Right renal cortex interstitium (tissue), 3 donors: ENCODE data around the gene MGLL. TPM values are rescaled to one million over a fixed set of nuclear protein-coding genes. Genes with fewer than 3 reads are reported as not detected.
"Not testable (repeated sequence)": the region's sequence is repeated elsewhere in the genome, so short reads cannot be mapped to it uniquely, and the experiment has no call there.

ENCODE experiments used
- DNase-seq, 3 donors: peaks; one replicate each; pipeline ENCODE4 v3.0.0-alpha.2; 2013; ENCODE audit warnings: low read depth in 3 of 3, low spot score in 2 of 3
- polyA plus RNA-seq, 3 donors: library from polyadenylated mRNA; unstranded; fragments of 120-200 nt; gene quantifications; one replicate each; pipeline ENCODE4 v1.2.1, GENCODE V29; 2013; ENCODE audit not compliant: insufficient read length in 3 of 3

Gene MGLL
- polyA plus RNA-seq, 3 donors = 21.8 to 24.9 (median 23.0) TPM

- DNase-seq = no peak
These were observed 128.9 kb downstream of the MGLL start for GRCh38 chr3:127693336-127693843.

GRCh38 chr3:127692501-127693335 lies 129.6 kb downstream of the MGLL start:
- DNase-seq = no peak

- DNase-seq = no peak
These were observed 130.3 kb downstream of the MGLL start for GRCh38 chr3:127691974-127692373.

- no peak for DNase-seq
These were observed 130.8 kb downstream of the MGLL start for GRCh38 chr3:127691489-127691888.

GRCh38 chr3:127690823-127691452 lies 131.4 kb downstream of the MGLL start:
- DNase-seq = no peak

GRCh38 chr3:127690106-127690505 lies 132.2 kb downstream of the MGLL start:
- DNase-seq = no peak

GRCh38 chr3:127689266-127689860 lies 133.0 kb downstream of the MGLL start:
- no peak for DNase-seq

GRCh38 chr3:127688416-127689265 lies 133.7 kb downstream of the MGLL start:
- DNase-seq = no peak

GRCh38 chr3:127688022-127688415 lies 134.3 kb downstream of the MGLL start:
- no peak for DNase-seq

- DNase-seq = no peak
These were observed 135.0 kb downstream of the MGLL start for GRCh38 chr3:127687228-127687737.

- no peak for DNase-seq
These were observed 135.8 kb downstream of the MGLL start for GRCh38 chr3:127686512-127686894.

- no peak for DNase-seq
These were observed 136.4 kb downstream of the MGLL start for GRCh38 chr3:127685708-127686511.

- DNase-seq = no peak
These were observed 137.2 kb downstream of the MGLL start for GRCh38 chr3:127684871-127685707.

GRCh38 chr3:127682561-127682960 lies 139.8 kb downstream of the MGLL start:
- DNase-seq = no peak

GRCh38 chr3:127682175-127682554 lies 140.2 kb downstream of the MGLL start:
- DNase-seq = not testable (repeated sequence)

- DNase-seq = no peak
These were observed 141.5 kb downstream of the MGLL start for GRCh38 chr3:127680798-127681221.

GRCh38 chr3:127680146-127680661 lies 142.1 kb downstream of the MGLL start:
- no peak for DNase-seq

GRCh38 chr3:127679534-127680145 lies 142.7 kb downstream of the MGLL start:
- DNase-seq = no peak
